ENCODE data around the gene SCG2.

SCG2 gene

GRCh38 chr2:223601932-223602666 is at the start of gene SCG2:
TSS of gene SCG2 (minus strand) at chr2:223602361. CDS start at chr2:223599282, 3,079 bp downstream.
- TF ChIP-seq POLR2A (IDR thresholded peaks at IDR 0.05; ENCODE audit: low read depth, low read length) = no peak
- DNase-seq (ENCODE audit: insufficient read length, low spot score) = peak; percentile 46
- peak; percentile 75 for FAIRE-seq

- FAIRE-seq (no peak), DNase-seq (ENCODE audit: insufficient read length, low spot score) (no peak)
- no peak for TF ChIP-seq POLR2A (IDR thresholded peaks at IDR 0.05; ENCODE audit: low read depth, low read length)
Measured at GRCh38 chr2:223649554-223650533, 47.7 kb upstream of the SCG2 start.

GRCh38 chr2:223648755-223649154 is 46.6 kb upstream of the SCG2 start:
- no peak for TF ChIP-seq POLR2A (IDR thresholded peaks at IDR 0.05; ENCODE audit: low read depth, low read length)
- no peak for FAIRE-seq
- no peak for DNase-seq (ENCODE audit: insufficient read length, low spot score)

GRCh38 chr2:223647258-223647952 is 45.2 kb upstream of the SCG2 start:
- FAIRE-seq (no peak), DNase-seq (ENCODE audit: insufficient read length, low spot score) (no peak)
- no peak for TF ChIP-seq POLR2A (IDR thresholded peaks at IDR 0.05; ENCODE audit: low read depth, low read length)

GRCh38 chr2:223644136-223644535 is 42.0 kb upstream of the SCG2 start:
- no peak for TF ChIP-seq POLR2A (IDR thresholded peaks at IDR 0.05; ENCODE audit: low read depth, low read length)
- FAIRE-seq (no peak), DNase-seq (ENCODE audit: insufficient read length, low spot score) (no peak)

GRCh38 chr2:223643309-223643708 is 41.1 kb upstream of the SCG2 start:
- TF ChIP-seq POLR2A (IDR thresholded peaks at IDR 0.05; ENCODE audit: low read depth, low read length) = no peak
- DNase-seq (ENCODE audit: insufficient read length, low spot score) = no peak

GRCh38 chr2:223642506-223642905 is 40.3 kb upstream of the SCG2 start:
- no peak for FAIRE-seq
- no peak for TF ChIP-seq POLR2A (IDR thresholded peaks at IDR 0.05; ENCODE audit: low read depth, low read length)
- DNase-seq (ENCODE audit: insufficient read length, low spot score) = no peak

More at GRCh38 chr2:223643309-223643708, 41.1 kb upstream of the SCG2 start:
- FAIRE-seq = no peak

- FAIRE-seq (no peak), DNase-seq (ENCODE audit: insufficient read length, low spot score) (no peak)
- no peak for TF ChIP-seq POLR2A (IDR thresholded peaks at IDR 0.05; ENCODE audit: low read depth, low read length)
Measured at GRCh38 chr2:223641082-223641481, 38.9 kb upstream of the SCG2 start.

- TF ChIP-seq POLR2A (IDR thresholded peaks at IDR 0.05; ENCODE audit: low read depth, low read length) = no peak
- DNase-seq (ENCODE audit: insufficient read length, low spot score) (no peak), FAIRE-seq (no peak)
Measured at GRCh38 chr2:223635080-223635479, 32.9 kb upstream of the SCG2 start.

GRCh38 chr2:223634238-223634637 is 32.1 kb upstream of the SCG2 start:
- no peak for TF ChIP-seq POLR2A (IDR thresholded peaks at IDR 0.05; ENCODE audit: low read depth, low read length)
- FAIRE-seq = no peak

GRCh38 chr2:223633656-223634055 is 31.5 kb upstream of the SCG2 start:
- DNase-seq (ENCODE audit: insufficient read length, low spot score) = no peak
- no peak for TF ChIP-seq POLR2A (IDR thresholded peaks at IDR 0.05; ENCODE audit: low read depth, low read length)
- FAIRE-seq = no peak

More at GRCh38 chr2:223634238-223634637, 32.1 kb upstream of the SCG2 start:
- DNase-seq (ENCODE audit: insufficient read length, low spot score) = no peak

- FAIRE-seq (no peak), DNase-seq (ENCODE audit: insufficient read length, low spot score) (no peak)
- TF ChIP-seq POLR2A (IDR thresholded peaks at IDR 0.05; ENCODE audit: low read depth, low read length) = no peak
Measured at GRCh38 chr2:223632826-223633225, 30.7 kb upstream of the SCG2 start.

- FAIRE-seq = peak; percentile 30
- no peak for TF ChIP-seq POLR2A (IDR thresholded peaks at IDR 0.05; ENCODE audit: low read depth, low read length)
- DNase-seq (ENCODE audit: insufficient read length, low spot score) = peak; percentile 37
Measured at GRCh38 chr2:223626716-223627115, 24.6 kb upstream of the SCG2 start.

- DNase-seq (ENCODE audit: insufficient read length, low spot score) = no peak
- TF ChIP-seq POLR2A (IDR thresholded peaks at IDR 0.05; ENCODE audit: low read depth, low read length) = no peak
- FAIRE-seq = no peak
Measured at GRCh38 chr2:223625652-223626051, 23.5 kb upstream of the SCG2 start.

Measured in H54 (cell line).